IPS-NIHi7 (cell line): ENCODE measurements around the gene OSBPL6.
"Not testable (repeated sequence)": the region's sequence is repeated elsewhere in the genome, so short reads cannot be mapped to it uniquely, and the experiment has no call there.

Experiments
- DNase-seq: peaks from one replicate; pipeline ENCODE4 v3.0.0; 2012; ENCODE audit warnings: mixed read lengths; ENCODE audit errors: extremely low spot score

OSBPL6 gene

GRCh38 chr2:178401994-178402437 is 207.7 kb downstream of the OSBPL6 start:
- no peak for DNase-seq

- no peak for DNase-seq
Measured at GRCh38 chr2:178403671-178404306, 209.5 kb downstream of the OSBPL6 start.

- DNase-seq: no peak
Measured at GRCh38 chr2:178404368-178404767, 210.1 kb downstream of the OSBPL6 start.

- no peak for DNase-seq
Measured at GRCh38 chr2:178409261-178409660, 214.9 kb downstream of the OSBPL6 start.

- DNase-seq: no peak
Measured at GRCh38 chr2:178412047-178412446, 217.7 kb downstream of the OSBPL6 start.

GRCh38 chr2:178412453-178412852 is 218.1 kb downstream of the OSBPL6 start:
- DNase-seq: not testable (repeated sequence)

- peak; percentile 74 for DNase-seq
Measured at GRCh38 chr2:178413472-178414265, 219.4 kb downstream of the OSBPL6 start.

- peak; percentile 86 for DNase-seq
Measured at GRCh38 chr2:178414266-178415247, 220.2 kb downstream of the OSBPL6 start.

- no peak for DNase-seq
Measured at GRCh38 chr2:178415979-178416378, 221.7 kb downstream of the OSBPL6 start.

GRCh38 chr2:178417916-178418315 is 223.6 kb downstream of the OSBPL6 start:
- DNase-seq: no peak

- DNase-seq: no peak
Measured at GRCh38 chr2:178418426-178418825, 224.1 kb downstream of the OSBPL6 start.

GRCh38 chr2:178419123-178419522 is 224.8 kb downstream of the OSBPL6 start:
- no peak for DNase-seq

- no peak for DNase-seq
Measured at GRCh38 chr2:178420463-178420999, 226.2 kb downstream of the OSBPL6 start.

GRCh38 chr2:178422097-178422496 is 227.8 kb downstream of the OSBPL6 start:
- DNase-seq: no peak

- not testable (repeated sequence) for DNase-seq
Measured at GRCh38 chr2:178423746-178424145, 229.4 kb downstream of the OSBPL6 start.

GRCh38 chr2:178425255-178425827 is 231.0 kb downstream of the OSBPL6 start:
- no peak for DNase-seq

- DNase-seq: no peak
Measured at GRCh38 chr2:178426388-178426787, 232.1 kb downstream of the OSBPL6 start.

- DNase-seq: no peak
Measured at GRCh38 chr2:178427458-178427857, 233.1 kb downstream of the OSBPL6 start.

- DNase-seq: no peak
Measured at GRCh38 chr2:178428396-178428806, 234.1 kb downstream of the OSBPL6 start.

GRCh38 chr2:178429336-178429735 is 235.0 kb downstream of the OSBPL6 start:
- DNase-seq: no peak

- DNase-seq: no peak
Measured at GRCh38 chr2:178436662-178437061, 242.3 kb downstream of the OSBPL6 start.
